CD4-positive, alpha-beta T cell (primary cell): ENCODE results near the gene SPOCK1. TPM values are rescaled to one million over a fixed set of nuclear protein-coding genes. Genes with fewer than 3 reads are reported as not detected.
"Not testable (repeated sequence)": the region's sequence is repeated elsewhere in the genome, so short reads cannot be mapped to it uniquely, and the experiment has no call there.

ENCODE experiments used
- ATAC-seq: fragments of 200-7000 bp; cut with Tn5 transposase; one replicate; pipeline ENCODE4 v1.10.0; 2022; ENCODE audit warnings: mild to moderate bottlenecking; ENCODE audit not compliant: poor library complexity
- CTCF ChIA-PET: fragments of 350-600 bp; sonication (Branson Sonifier 250); formaldehyde crosslinking; loops from one replicate; lab custom pipeline; 2021; ENCODE audit warnings: antibody characterized with exemption, inconsistent platforms; lab: Charles Lee
- POLR2A ChIA-PET: fragments of 350-600 bp; sonication (Branson Sonifier 250); formaldehyde crosslinking; loops from one replicate; lab custom pipeline; 2021; ENCODE audit warnings: antibody characterized with exemption, inconsistent platforms; lab: Charles Lee
- DNase-seq, 14 experiments: peaks; one replicate each; pipeline ENCODE4 v3.0.0-alpha.2; 2013 to 2020; ENCODE audit warnings: mixed read lengths in 2 of 14
- H3K27ac ChIP-seq, 2 donors: one replicate each; pipeline versions ENCODE4 v1.5.1 to v1.7.0; 2013; ENCODE audit warnings: low read length in 2 of 2, low read depth in 1 of 2, mild to moderate bottlenecking in 1 of 2
- H3K27me3 ChIP-seq, 2 experiments: 1 replicate in 1 of 2; 2 replicates in 1 of 2; pipeline versions ENCODE4 v1.6.1 to v1.7.0; 2013; ENCODE audit warnings: low read length in 2 of 2, control low read depth in 1 of 2, mild to moderate bottlenecking in 1 of 2, moderate library complexity in 1 of 2; ENCODE audit not compliant: insufficient read depth in 2 of 2, control insufficient read depth in 1 of 2
- H3K36me3 ChIP-seq: one replicate; pipeline ENCODE4 v1.6.1; 2013; ENCODE audit warnings: low read length, control low read depth; ENCODE audit not compliant: insufficient read depth
- H3K4me1 ChIP-seq: one replicate; pipeline ENCODE4 v1.6.1; 2013; ENCODE audit warnings: low read length, control low read depth; ENCODE audit not compliant: insufficient read depth
- H3K4me3 ChIP-seq: one replicate; pipeline ENCODE4 v1.5.1; 2013; ENCODE audit warnings: mild to moderate bottlenecking, low read length, moderate library complexity
- H3K9me3 ChIP-seq, 2 experiments: 1 replicate in 1 of 2; 2 replicates in 1 of 2; pipeline versions ENCODE4 v1.6.1 to v1.7.0; 2013; ENCODE audit warnings: low read length in 2 of 2, mild to moderate bottlenecking in 2 of 2, control low read depth in 1 of 2, moderate library complexity in 1 of 2; ENCODE audit not compliant: control insufficient read depth in 1 of 2, insufficient read depth in 1 of 2
- H3K27ac Mint-ChIP-seq: one replicate; pipeline ENCODE4 v1.8.0; 2020; ENCODE audit warnings: mixed read lengths
- H3K27me3 Mint-ChIP-seq: one replicate; pipeline ENCODE4 v1.8.0; 2021; ENCODE audit warnings: mixed read lengths
- H3K36me3 Mint-ChIP-seq: one replicate; pipeline ENCODE4 v1.8.0; 2021; ENCODE audit warnings: low read depth, mixed read lengths
- H3K4me1 Mint-ChIP-seq: one replicate; pipeline ENCODE4 v1.8.0; 2021; ENCODE audit warnings: low read depth, mixed read lengths
- H3K4me3 Mint-ChIP-seq: one replicate; pipeline ENCODE4 v1.8.0; 2020; ENCODE audit warnings: mild to moderate bottlenecking, mixed read lengths
- H3K9me3 Mint-ChIP-seq: one replicate; pipeline ENCODE4 v1.8.0; 2020; ENCODE audit warnings: mixed read lengths
- CTCF ChIP-seq: fragments of 200-600 bp; IDR thresholded peaks from one replicate; pipeline ENCODE4 v1.8.0; 2022; ENCODE audit warnings: antibody characterized with exemption, mild to moderate bottlenecking
- intact Hi-C, 2 experiments: fragments of 100-400 bp; cut with DNase I in 1 of 2; cut with micrococcal nuclease in 1 of 2; formaldehyde crosslinking; loops; one replicate each; pipeline versions ENCODE4 v1.15.1 to v1.9.0; 2023 to 2025; cut with DNase I, micrococcal nuclease
- total RNA-seq, 174 experiments: library from RNA in 2 of 174; stranded (reverse) in 2 of 174; gene quantifications; one replicate each; pipeline ENCODE4 v1.2.3 and lab custom pipeline; 2021 to 2026

SPOCK1 gene
- total RNA-seq, 2 experiments from 2014 or later, result not detected

- Mint-ChIP-seq H3K4me3 (no peak overlapping the region), H3K36me3 (no peaks in the 10 kb centered on the region), H3K4me1 (no peaks in the 10 kb centered on the region), H3K27ac (no peak overlapping the region), H3K27me3 (no peaks in the 10 kb centered on the region), H3K9me3 (no peaks in the 10 kb centered on the region)
- ChIA-PET POLR2A (no interaction called here), CTCF (no interaction called here)
- no peak for TF ChIP-seq CTCF
- Histone ChIP-seq H3K4me3 (no peak overlapping the region), H3K36me3 (no peaks in the 10 kb centered on the region), H3K27ac (no peak overlapping the region), H3K9me3 (no peaks in the 10 kb centered on the region), H3K27me3 (no peaks in the 10 kb centered on the region), H3K4me1 (no peaks in the 10 kb centered on the region)
- intact Hi-C loops, result no loop called here
- ATAC-seq (no peak), DNase-seq (no peak)
Measured at GRCh38 chr5:136979131-136979530, 520.0 kb downstream of the SPOCK1 start.

GRCh38 chr5:136963504-136963903 lies 535.6 kb downstream of the SPOCK1 start:
- no peak overlapping the region for H3K4me3 Mint-ChIP-seq
- CTCF ChIA-PET, result no interaction called here
- no peaks in the 10 kb centered on the region for H3K27me3 Mint-ChIP-seq
- Histone ChIP-seq H3K9me3 (no peaks in the 10 kb centered on the region), H3K27ac (no peak overlapping the region), H3K4me1 (no peaks in the 10 kb centered on the region), H3K27me3 (no peaks in the 10 kb centered on the region), H3K4me3 (no peak overlapping the region), H3K36me3 (no peaks in the 10 kb centered on the region)
- H3K4me1 Mint-ChIP-seq, result no peaks in the 10 kb centered on the region
- no peak overlapping the region for H3K27ac Mint-ChIP-seq
- intact Hi-C loops, result no loop called here
- POLR2A ChIA-PET, result no interaction called here
- H3K9me3 Mint-ChIP-seq, result peaks cover 7% of the 10 kb centered on the region
- H3K36me3 Mint-ChIP-seq, result no peaks in the 10 kb centered on the region
- no peak for DNase-seq
- no peak for ATAC-seq
- TF ChIP-seq CTCF, result no peak

- H3K4me3 ChIP-seq, result no peak overlapping the region
- no peaks in the 10 kb centered on the region for H3K36me3 Mint-ChIP-seq
- ATAC-seq, result no peak
- H3K4me1 Mint-ChIP-seq, result no peaks in the 10 kb centered on the region
- H3K9me3 ChIP-seq, result peaks cover 0 to 8% of the 10 kb centered on the region in 2 experiments
- H3K27ac Mint-ChIP-seq, result no peak overlapping the region
- no peak overlapping the region for H3K4me3 Mint-ChIP-seq
- ChIA-PET POLR2A (no interaction called here), CTCF (no interaction called here)
- no peaks in the 10 kb centered on the region for H3K4me1 ChIP-seq
- H3K27ac ChIP-seq, result no peak overlapping the region
- H3K27me3 Mint-ChIP-seq, result no peaks in the 10 kb centered on the region
- no peak for TF ChIP-seq CTCF
- intact Hi-C loops, result no loop called here
- H3K36me3 ChIP-seq, result no peaks in the 10 kb centered on the region
- DNase-seq, result no peak
- peaks cover 6% of the 10 kb centered on the region for H3K9me3 Mint-ChIP-seq
- H3K27me3 ChIP-seq, result no peaks in the 10 kb centered on the region
Measured at GRCh38 chr5:136957428-136957827, 541.7 kb downstream of the SPOCK1 start.

GRCh38 chr5:136954142-136954541 lies 545.0 kb downstream of the SPOCK1 start:
- ATAC-seq, CTCF ChIA-PET, H3K4me3 ChIP-seq, H3K36me3 ChIP-seq, intact Hi-C loops, H3K27me3 Mint-ChIP-seq, DNase-seq, H3K4me1 Mint-ChIP-seq, H3K27ac ChIP-seq, H3K27me3 ChIP-seq, H3K27ac Mint-ChIP-seq, POLR2A ChIA-PET, H3K36me3 Mint-ChIP-seq, H3K9me3 ChIP-seq, H3K4me1 ChIP-seq, H3K4me3 Mint-ChIP-seq: not testable (repeated sequence)
- H3K9me3 Mint-ChIP-seq, result peaks cover 18% of the 10 kb centered on the region

- H3K4me1 Mint-ChIP-seq, H3K27me3 ChIP-seq, H3K4me1 ChIP-seq, CTCF ChIA-PET, H3K4me3 ChIP-seq, H3K36me3 Mint-ChIP-seq, H3K4me3 Mint-ChIP-seq, H3K27me3 Mint-ChIP-seq, intact Hi-C loops, H3K9me3 ChIP-seq, ATAC-seq, DNase-seq, H3K27ac Mint-ChIP-seq, H3K36me3 ChIP-seq, H3K27ac ChIP-seq, POLR2A ChIA-PET: not testable (repeated sequence)
- peaks cover 18% of the 10 kb centered on the region for H3K9me3 Mint-ChIP-seq
Measured at GRCh38 chr5:136953346-136954069, 545.6 kb downstream of the SPOCK1 start.
